H54 (cell line): Measurements from ENCODE around the gene PCBP3.
"Not testable (repeated sequence)": the region's sequence is repeated elsewhere in the genome, so short reads cannot be mapped to it uniquely, and the experiment has no call there.

ENCODE experiments used
- DNase-seq: peaks from one replicate; pipeline ENCODE4 v3.0.0; 2011; ENCODE audit warnings: low spot score, mixed read lengths; ENCODE audit not compliant: insufficient read length
- FAIRE-seq: peaks from 3 replicates; lab custom pipeline; 2011; peaks lifted over from hg19 to GRCh38; lab: Jason Lieb, UNC
- POLR2A ChIP-seq: IDR thresholded peaks from 2 replicates; pipeline ENCODE4 v1.6.1; 2011; ENCODE audit warnings: low read depth, mild to moderate bottlenecking, low read length

Gene PCBP3

GRCh38 chr21:45643021-45643980 lies at the start of gene PCBP3:
Gene PCBP3 (plus strand): TSS chr21:45643725. CDS start chr21:45850086, 206,361 bp downstream.
- DNase-seq (no peak), FAIRE-seq (no peak)

GRCh38 chr21:45594721-45595489 lies 48.6 kb upstream of the PCBP3 start:
- no peak for TF ChIP-seq POLR2A
- FAIRE-seq (no peak), DNase-seq (no peak)

More at GRCh38 chr21:45643021-45643980, at the start of gene PCBP3:
- TF ChIP-seq POLR2A = no peak

GRCh38 chr21:45595574-45596295 lies 47.8 kb upstream of the PCBP3 start:
- DNase-seq = no peak
- no peak for FAIRE-seq
- no peak for TF ChIP-seq POLR2A

- DNase-seq = peak; percentile 86
- no peak for FAIRE-seq
- TF ChIP-seq POLR2A = no peak
Measured at GRCh38 chr21:45596704-45597318, 46.7 kb upstream of the PCBP3 start.

GRCh38 chr21:45598109-45598508 lies 45.4 kb upstream of the PCBP3 start:
- FAIRE-seq (no peak), DNase-seq (no peak)
- TF ChIP-seq POLR2A = no peak

GRCh38 chr21:45598666-45599065 lies 44.9 kb upstream of the PCBP3 start:
- FAIRE-seq (no peak), DNase-seq (no peak)
- TF ChIP-seq POLR2A = no peak

GRCh38 chr21:45599146-45599581 lies 44.4 kb upstream of the PCBP3 start:
- FAIRE-seq (no peak), DNase-seq (no peak)

GRCh38 chr21:45600248-45600647 lies 43.3 kb upstream of the PCBP3 start:
- FAIRE-seq (no peak), DNase-seq (no peak)
- no peak for TF ChIP-seq POLR2A

More at GRCh38 chr21:45599146-45599581, 44.4 kb upstream of the PCBP3 start:
- TF ChIP-seq POLR2A = no peak

- DNase-seq (no peak), FAIRE-seq (no peak)
- TF ChIP-seq POLR2A = no peak
Measured at GRCh38 chr21:45601551-45601950, 42.0 kb upstream of the PCBP3 start.

- no peak for TF ChIP-seq POLR2A
- DNase-seq (no peak), FAIRE-seq (no peak)
Measured at GRCh38 chr21:45602106-45602505, 41.4 kb upstream of the PCBP3 start.

- DNase-seq = no peak
- no peak for TF ChIP-seq POLR2A
- no peak for FAIRE-seq
Measured at GRCh38 chr21:45603481-45603880, 40.0 kb upstream of the PCBP3 start.

- not testable (repeated sequence) for FAIRE-seq, DNase-seq
Measured at GRCh38 chr21:45604681-45605080, 38.8 kb upstream of the PCBP3 start.
